Measurements from ENCODE around the gene ENOX2.
"Not testable (repeated sequence)": the region's sequence is repeated elsewhere in the genome, so short reads cannot be mapped to it uniquely, and the experiment has no call there.

Gene ENOX2

GRCh38 chrX:130813932-130814331, 89.1 kb downstream of the ENOX2 start:
- not testable (repeated sequence) for DNase-seq

DNA sequence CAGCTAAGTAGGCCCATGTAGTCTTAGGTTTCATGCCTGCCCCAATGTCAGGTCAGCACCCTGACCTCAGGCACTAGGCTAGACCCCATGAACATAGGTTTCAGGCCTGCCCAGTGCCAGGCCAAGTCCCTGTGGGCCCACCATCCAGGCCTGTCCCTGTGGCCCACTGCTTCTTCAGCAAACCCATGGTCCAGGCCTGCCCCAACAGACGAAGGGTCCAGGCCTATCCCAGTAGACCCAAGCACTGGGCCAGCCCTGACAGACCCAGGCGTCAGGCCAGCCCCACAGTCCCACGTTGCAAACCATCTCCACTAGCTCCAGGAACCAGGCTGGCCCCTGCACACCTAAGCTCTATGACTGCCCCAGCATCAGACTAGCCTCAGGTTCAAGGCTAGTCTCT, 92.4 kb downstream of the ENOX2 start:
- DNase-seq: no peak

GRCh38 chrX:130805903-130806302, 97.1 kb downstream of the ENOX2 start:
- DNase-seq: no peak

- no peak for DNase-seq
Measured at GRCh38 chrX:130803537-130803936, 99.5 kb downstream of the ENOX2 start.

GRCh38 chrX:130801901-130802300, 101.1 kb downstream of the ENOX2 start:
- no peak for DNase-seq

GRCh38 chrX:130799393-130799792, 103.6 kb downstream of the ENOX2 start:
- no peak for DNase-seq

DNA sequence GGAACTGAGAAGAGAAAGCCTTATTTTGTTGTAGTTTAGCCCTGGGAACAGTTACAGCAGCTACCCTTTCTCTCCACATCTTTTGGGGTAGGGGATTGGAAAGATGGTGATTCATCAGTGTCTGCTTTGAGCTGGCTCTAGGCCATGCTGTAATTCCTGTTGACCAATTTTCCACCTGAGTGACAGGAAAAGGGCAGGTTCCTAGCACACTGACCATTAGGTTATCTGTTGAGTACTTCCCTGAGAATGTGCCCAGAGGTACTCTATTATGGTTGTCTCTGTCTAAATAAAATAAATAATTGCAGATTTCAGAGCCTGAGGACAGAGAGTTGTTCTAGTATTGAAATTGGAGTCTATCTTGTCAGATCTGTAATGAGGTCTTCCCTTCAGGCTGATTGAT, 109.0 kb downstream of the ENOX2 start:
- DNase-seq: no peak

DNA sequence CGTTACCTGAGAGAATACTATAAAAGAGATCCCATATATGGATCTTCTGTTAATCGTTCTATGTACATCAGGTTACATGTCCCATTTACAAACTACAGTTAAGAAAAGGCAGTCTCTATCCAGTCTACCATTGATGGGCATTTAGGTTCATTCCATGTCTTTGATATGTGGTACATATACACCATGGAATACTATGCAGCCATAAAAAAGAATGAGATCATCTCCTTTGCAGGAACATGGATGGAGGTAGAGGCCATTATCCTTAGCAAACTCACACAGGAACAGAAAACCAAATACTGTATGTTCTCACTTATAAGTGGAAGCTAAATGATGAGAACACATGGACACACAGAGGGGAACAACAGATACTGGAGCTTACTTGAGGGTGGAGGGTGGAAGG, 111.1 kb downstream of the ENOX2 start:
- DNase-seq: not testable (repeated sequence)

DNA sequence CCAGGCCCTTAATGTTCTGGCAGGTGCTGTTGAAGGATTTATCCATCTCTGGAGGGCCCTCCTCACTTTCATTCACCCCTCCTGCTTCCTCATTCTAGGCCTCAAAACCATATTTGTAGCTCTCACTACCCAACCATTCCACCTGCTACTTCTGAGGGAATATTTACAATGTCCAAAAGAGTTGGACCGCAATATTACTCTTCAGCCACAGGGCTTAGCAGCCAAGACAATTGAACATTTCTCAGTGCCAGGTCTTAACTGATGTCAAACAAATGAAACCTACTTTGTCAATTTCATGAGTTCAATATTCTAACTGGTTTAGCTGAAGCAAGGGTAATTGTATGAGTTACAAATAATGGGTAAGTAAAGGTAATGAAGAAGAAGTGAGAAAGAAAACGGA, 113.2 kb downstream of the ENOX2 start:
- DNase-seq: no peak

DNA sequence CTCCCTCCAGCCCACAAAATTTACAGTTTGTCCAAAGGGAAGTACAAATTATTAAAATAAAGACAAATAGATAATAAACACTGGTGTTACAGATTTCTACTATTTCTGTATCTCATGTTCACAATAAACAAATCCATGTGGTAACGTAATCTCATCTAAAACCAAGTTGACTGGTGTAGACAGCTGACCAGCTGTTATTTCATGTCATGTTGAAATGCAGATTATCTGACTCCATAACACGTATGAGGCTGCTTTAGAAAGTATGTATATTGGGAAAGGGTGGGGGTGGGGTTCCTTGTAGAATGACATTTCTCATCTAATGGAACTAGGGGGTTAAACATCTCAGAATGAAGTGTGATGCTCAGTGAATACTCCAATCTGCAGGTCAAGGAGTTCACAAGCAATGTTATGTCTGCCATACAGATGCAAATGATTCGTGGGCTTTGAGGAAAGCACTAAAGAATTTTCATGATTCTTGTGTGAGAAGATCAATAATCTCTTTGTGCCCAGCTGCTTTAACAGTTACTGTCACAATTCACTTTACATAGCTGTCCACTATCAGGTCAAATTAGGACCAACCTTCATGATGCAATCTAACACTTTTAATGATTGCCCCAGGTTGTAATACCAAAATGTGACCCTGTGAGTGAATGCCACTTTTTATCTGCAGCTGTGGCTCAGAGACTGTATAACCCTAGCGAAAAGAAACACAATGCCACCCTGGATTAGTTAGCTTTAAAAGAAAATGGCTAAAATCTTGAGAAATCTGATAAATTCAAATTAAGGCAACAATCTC, 114.0 kb downstream of the ENOX2 start:
- no peak for DNase-seq

DNA sequence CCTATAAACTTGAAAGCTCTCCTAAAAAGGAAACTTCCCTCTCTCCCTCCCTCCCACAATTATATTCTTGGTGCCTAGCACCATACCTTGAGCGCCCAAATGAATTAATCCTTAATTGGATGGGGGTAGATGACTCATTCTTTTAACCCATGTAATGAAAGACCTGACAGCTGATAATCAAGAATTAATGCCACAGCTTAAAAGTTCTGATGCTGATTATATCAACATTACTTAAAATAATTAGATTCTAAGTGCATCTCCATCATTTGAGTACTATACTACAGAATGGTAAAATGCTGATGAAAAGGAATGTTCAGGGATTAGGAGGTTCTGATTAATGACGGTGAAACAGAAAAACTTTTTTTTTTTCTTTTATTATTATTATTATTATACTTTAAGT, 117.0 kb downstream of the ENOX2 start:
- no peak for DNase-seq

- no peak for DNase-seq
Measured at GRCh38 chrX:130778773-130779172, 124.2 kb downstream of the ENOX2 start.

- DNase-seq: no peak
Measured at GRCh38 chrX:130775849-130776248, 127.2 kb downstream of the ENOX2 start.

- no peak for DNase-seq
Measured at GRCh38 chrX:130772776-130773143, 130.2 kb downstream of the ENOX2 start.

DNA sequence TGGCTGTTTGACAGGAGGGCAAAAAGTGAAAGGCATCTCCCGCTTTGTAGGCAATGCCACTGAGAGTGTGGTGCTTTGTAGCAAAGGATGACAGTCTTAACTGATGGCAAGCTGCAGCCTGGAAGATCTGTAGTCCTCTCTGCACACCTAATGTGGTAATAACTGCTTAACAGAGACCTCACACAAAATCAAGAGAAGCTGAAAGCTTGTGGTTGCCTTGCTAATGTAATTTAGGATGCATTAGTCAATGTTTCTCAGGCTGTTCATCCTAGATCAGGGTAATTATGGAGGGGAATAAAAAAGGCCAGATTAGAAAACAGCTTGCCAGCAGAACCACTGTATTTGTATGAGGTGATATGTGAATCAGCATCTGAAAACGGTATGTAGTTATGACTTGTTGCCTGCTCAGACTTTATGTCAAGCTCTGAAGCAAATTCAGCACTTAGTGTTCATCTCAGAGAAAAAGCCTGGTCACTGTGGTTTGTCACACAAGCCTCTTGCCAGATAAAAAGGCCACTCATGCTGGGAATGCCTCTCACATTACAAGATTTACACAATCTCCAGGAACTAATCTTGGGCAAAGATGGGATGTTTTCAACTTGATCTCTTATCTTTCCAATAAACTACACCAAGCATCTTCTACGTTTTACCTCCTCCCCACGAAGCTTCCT, 130.8 kb downstream of the ENOX2 start:
- no peak for DNase-seq

GRCh38 chrX:130771648-130772047, 131.4 kb downstream of the ENOX2 start:
- DNase-seq: no peak

DNA sequence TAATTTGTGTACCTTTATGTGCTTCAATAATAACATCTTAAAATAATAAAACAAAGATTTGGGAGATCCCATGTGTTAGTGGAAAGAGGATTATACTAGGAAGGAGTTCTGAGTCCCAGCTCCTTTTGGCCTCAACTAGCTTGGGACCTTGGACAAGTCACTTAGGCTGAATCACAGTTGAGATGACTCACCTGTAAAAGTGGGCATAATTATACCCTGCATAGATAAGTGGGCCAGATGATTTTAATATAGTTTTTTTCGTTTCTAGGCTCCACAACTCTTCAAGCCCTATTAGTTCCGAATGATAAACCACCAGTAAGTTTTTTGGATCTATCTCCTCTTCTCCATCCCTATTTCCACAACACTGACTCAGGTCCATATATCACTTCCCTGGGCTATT, 131.8 kb downstream of the ENOX2 start:
- DNase-seq: no peak

- no peak for DNase-seq
Measured at GRCh38 chrX:130770615-130771014, 132.4 kb downstream of the ENOX2 start.

- DNase-seq: no peak
Measured at GRCh38 chrX:130769835-130770234, 133.2 kb downstream of the ENOX2 start.

- no peak for DNase-seq
Measured at GRCh38 chrX:130758072-130758471, 144.9 kb downstream of the ENOX2 start.

DNA sequence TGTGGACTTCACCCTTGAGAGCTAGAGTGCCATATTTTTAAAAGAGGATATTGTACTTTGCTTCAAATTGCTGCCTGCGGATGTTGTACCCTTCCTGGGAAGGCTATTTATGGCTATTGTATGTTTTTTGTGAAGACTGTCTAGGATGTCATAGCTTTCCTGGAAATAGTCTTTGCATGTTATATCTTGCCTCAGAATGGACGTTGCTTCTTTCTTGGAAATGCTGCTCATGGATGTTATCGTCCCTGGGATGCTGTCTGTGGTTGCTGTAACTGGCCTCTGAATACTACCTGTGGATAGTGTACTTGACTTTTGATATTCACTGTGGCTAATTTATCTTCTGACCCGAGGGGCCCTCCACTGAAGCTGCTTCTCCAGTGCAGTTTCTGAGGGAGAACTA, 146.8 kb downstream of the ENOX2 start:
- no peak for DNase-seq

DNA sequence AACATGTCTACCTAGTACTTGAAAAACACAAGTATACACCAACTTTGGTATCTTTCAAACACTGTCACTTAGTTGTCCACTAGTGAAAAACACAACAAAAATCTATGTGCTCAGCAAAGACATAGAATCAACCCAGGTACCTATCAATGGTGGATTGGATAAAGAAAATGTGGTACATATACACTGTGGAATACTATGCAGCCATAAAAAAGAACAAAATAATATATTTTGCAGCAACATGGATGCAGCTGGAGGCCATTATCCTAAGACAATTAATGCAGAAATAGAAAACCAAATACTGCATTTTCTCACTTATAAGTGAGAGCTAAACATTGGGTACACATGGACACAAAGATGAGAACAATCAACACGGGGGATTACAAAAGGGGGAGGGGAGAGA, 148.7 kb downstream of the ENOX2 start:
- DNase-seq: no peak

- no peak for DNase-seq
Measured at GRCh38 chrX:130746709-130747342, 156.2 kb downstream of the ENOX2 start.

DNA sequence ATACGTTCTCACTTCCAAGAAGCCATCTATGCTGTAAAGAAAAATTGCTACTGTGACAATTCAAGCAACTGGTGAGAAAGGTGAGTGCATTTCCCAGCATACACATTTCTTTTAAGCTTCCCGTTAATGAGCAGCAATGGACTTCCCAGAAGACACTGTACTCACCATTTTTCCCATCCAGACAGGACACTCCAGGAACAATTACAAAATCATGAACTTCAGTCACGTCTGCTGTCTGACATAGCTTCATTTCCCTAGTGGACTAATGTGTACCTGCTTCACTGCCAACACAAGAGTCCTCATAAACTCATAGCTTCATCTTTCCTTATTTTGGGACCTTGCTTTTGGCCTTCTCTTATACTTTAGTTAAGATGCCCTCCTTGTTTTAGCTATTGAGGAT, 156.9 kb downstream of the ENOX2 start:
- DNase-seq: no peak
